MM.1S (cell line): ENCODE data around the gene SH3D19.

Experiments
- DNase-seq: peaks from one replicate; pipeline ENCODE4 v3.0.0-alpha.2; 2015
- H2AFZ ChIP-seq: fragments of 300-600 bp; sonication (generic); 2 replicates; pipeline ENCODE4 v1.6.0; 2016; ENCODE audit warnings: antibody characterized with exemption, low read length
- H3F3A ChIP-seq: fragments of 300-600 bp; sonication (generic); 2 replicates; pipeline ENCODE4 v1.6.1; 2016; ENCODE audit warnings: mild to moderate bottlenecking, antibody characterized with exemption, low read length, moderate library complexity, mixed read lengths; ENCODE audit not compliant: insufficient read depth
- H3K27ac ChIP-seq: fragments of 300-600 bp; sonication (generic); 2 replicates; pipeline ENCODE4 v1.5.1; 2016; ENCODE audit warnings: mild to moderate bottlenecking, low read length
- H3K27me3 ChIP-seq: fragments of 300-600 bp; sonication (generic); replicated peaks from 2 replicates; pipeline ENCODE4 v1.6.0; 2016; ENCODE audit warnings: low read length; ENCODE audit not compliant: insufficient read depth
- H3K36me3 ChIP-seq: fragments of 300-600 bp; sonication (generic); replicated peaks from 2 replicates; pipeline ENCODE4 v1.6.1; 2016; ENCODE audit warnings: mild to moderate bottlenecking, low read length, mixed read lengths; ENCODE audit not compliant: insufficient read depth
- H3K4me1 ChIP-seq: fragments of 300-600 bp; sonication (generic); 2 replicates; pipeline ENCODE4 v1.6.1; 2016; ENCODE audit warnings: low read length, mixed read lengths
- H3K4me2 ChIP-seq: fragments of 300-600 bp; sonication (generic); 2 replicates; pipeline ENCODE4 v1.6.0; 2016; ENCODE audit warnings: low read depth, low read length
- H3K4me3 ChIP-seq: fragments of 300-600 bp; sonication (generic); 2 replicates; pipeline ENCODE4 v1.5.1; 2016; ENCODE audit warnings: low read length, mixed read lengths
- H3K79me2 ChIP-seq: fragments of 300-600 bp; sonication (generic); 2 replicates; pipeline ENCODE4 v1.6.1; 2016; ENCODE audit warnings: mixed run types, low read length, mixed read lengths
- H3K9ac ChIP-seq: fragments of 300-600 bp; sonication (generic); 2 replicates; pipeline ENCODE4 v1.6.1; 2016; ENCODE audit warnings: low read length, mixed read lengths
- H3K9me2 ChIP-seq: fragments of 300-600 bp; sonication (generic); replicated peaks from 2 replicates; pipeline ENCODE4 v1.6.1; 2016; ENCODE audit warnings: mild to moderate bottlenecking, low read length, mixed read lengths; ENCODE audit not compliant: insufficient read depth
- H3K9me3 ChIP-seq: fragments of 300-600 bp; sonication (generic); replicated peaks from 2 replicates; pipeline ENCODE4 v1.6.1; 2016; ENCODE audit warnings: mild to moderate bottlenecking, low read length, mixed read lengths; ENCODE audit not compliant: insufficient read depth
- H4K20me1 ChIP-seq: fragments of 300-600 bp; sonication (generic); 2 replicates; pipeline ENCODE4 v1.6.1; 2016; ENCODE audit warnings: mild to moderate bottlenecking, low read length, moderate library complexity, mixed read lengths; ENCODE audit not compliant: insufficient read depth
- EZH2 ChIP-seq: fragments of 300-600 bp; sonication (generic); optimal IDR thresholded peaks from 2 replicates; pipeline ENCODE3; 2017; ENCODE audit warnings: low read depth, mild to moderate bottlenecking, antibody characterized with exemption, low read length, mixed read lengths
- EZH2phosphoT487 ChIP-seq: fragments of 300-600 bp; sonication (generic); IDR thresholded peaks from 2 replicates; pipeline ENCODE4 v1.6.1; 2018; ENCODE audit warnings: antibody characterized with exemption, low read length
- TF ChIP-seq, protein P1 (sequence below): fragments of 300-600 bp; sonication (generic); IDR thresholded peaks from 2 replicates; pipeline ENCODE4 v1.5.1; 2016; ENCODE audit warnings: antibody characterized with exemption, low read length, mixed read lengths

The SH3D19 gene

GRCh38 chr4:151227731-151228130 is 97.7 kb downstream of the SH3D19 start:
- Histone ChIP-seq H3F3A (no peaks in the 10 kb centered on the region), H2AFZ (no peak overlapping the region), H3K9me2 (no peaks in the 10 kb centered on the region), H3K79me2 (no peaks in the 10 kb centered on the region), H3K4me2 (no peak overlapping the region), H3K27me3 (no peaks in the 10 kb centered on the region), H4K20me1 (no peaks in the 10 kb centered on the region), H3K9ac (no peak overlapping the region), H3K9me3 (no peaks in the 10 kb centered on the region), H3K27ac (no peak overlapping the region), H3K4me3 (no peak overlapping the region), H3K4me1 (no peaks in the 10 kb centered on the region), H3K36me3 (no peaks in the 10 kb centered on the region)
- DNase-seq: no peak
- TF ChIP-seq EZH2 (no peak), EZH2phosphoT487 (no peak)
- TF ChIP-seq, protein P1, sequence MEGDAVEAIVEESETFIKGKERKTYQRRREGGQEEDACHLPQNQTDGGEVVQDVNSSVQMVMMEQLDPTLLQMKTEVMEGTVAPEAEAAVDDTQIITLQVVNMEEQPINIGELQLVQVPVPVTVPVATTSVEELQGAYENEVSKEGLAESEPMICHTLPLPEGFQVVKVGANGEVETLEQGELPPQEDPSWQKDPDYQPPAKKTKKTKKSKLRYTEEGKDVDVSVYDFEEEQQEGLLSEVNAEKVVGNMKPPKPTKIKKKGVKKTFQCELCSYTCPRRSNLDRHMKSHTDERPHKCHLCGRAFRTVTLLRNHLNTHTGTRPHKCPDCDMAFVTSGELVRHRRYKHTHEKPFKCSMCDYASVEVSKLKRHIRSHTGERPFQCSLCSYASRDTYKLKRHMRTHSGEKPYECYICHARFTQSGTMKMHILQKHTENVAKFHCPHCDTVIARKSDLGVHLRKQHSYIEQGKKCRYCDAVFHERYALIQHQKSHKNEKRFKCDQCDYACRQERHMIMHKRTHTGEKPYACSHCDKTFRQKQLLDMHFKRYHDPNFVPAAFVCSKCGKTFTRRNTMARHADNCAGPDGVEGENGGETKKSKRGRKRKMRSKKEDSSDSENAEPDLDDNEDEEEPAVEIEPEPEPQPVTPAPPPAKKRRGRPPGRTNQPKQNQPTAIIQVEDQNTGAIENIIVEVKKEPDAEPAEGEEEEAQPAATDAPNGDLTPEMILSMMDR: no peak

- no peaks in the 10 kb centered on the region for H4K20me1 ChIP-seq
- DNase-seq: no peak
- no peak for TF ChIP-seq EZH2
- no peak for TF ChIP-seq EZH2phosphoT487
- TF ChIP-seq, protein P1: no peak
- H3F3A ChIP-seq: no peaks in the 10 kb centered on the region
- H2AFZ ChIP-seq: no peak overlapping the region
- H3K9me2 ChIP-seq: no peaks in the 10 kb centered on the region
- H3K27me3 ChIP-seq: no peaks in the 10 kb centered on the region
- H3K4me3 ChIP-seq: no peak overlapping the region
- H3K9ac ChIP-seq: no peak overlapping the region
- H3K36me3 ChIP-seq: no peaks in the 10 kb centered on the region
- no peaks in the 10 kb centered on the region for H3K4me1 ChIP-seq
- no peaks in the 10 kb centered on the region for H3K9me3 ChIP-seq
- H3K4me2 ChIP-seq: no peak overlapping the region
- no peaks in the 10 kb centered on the region for H3K79me2 ChIP-seq
- no peak overlapping the region for H3K27ac ChIP-seq
Observed at GRCh38 chr4:151227172-151227571, 98.2 kb downstream of the SH3D19 start.

- H4K20me1 ChIP-seq: no peaks in the 10 kb centered on the region
- H3F3A ChIP-seq: no peaks in the 10 kb centered on the region
- H3K4me2 ChIP-seq: no peak overlapping the region
- no peaks in the 10 kb centered on the region for H3K9me3 ChIP-seq
- H3K4me1 ChIP-seq: no peaks in the 10 kb centered on the region
- TF ChIP-seq EZH2phosphoT487 (no peak), EZH2 (no peak)
- TF ChIP-seq, protein P1: no peak
- DNase-seq: no peak
- H3K9me2 ChIP-seq: no peaks in the 10 kb centered on the region
- H3K27me3 ChIP-seq: no peaks in the 10 kb centered on the region
- H2AFZ ChIP-seq: no peak overlapping the region
- no peak overlapping the region for H3K9ac ChIP-seq
- H3K4me3 ChIP-seq: no peak overlapping the region
- no peak overlapping the region for H3K27ac ChIP-seq
- H3K79me2 ChIP-seq: no peaks in the 10 kb centered on the region
- no peaks in the 10 kb centered on the region for H3K36me3 ChIP-seq
Observed at GRCh38 chr4:151226004-151226932, 99.1 kb downstream of the SH3D19 start.
